Measurements from ENCODE around the gene CEP43. TPM values are rescaled to one million over a fixed set of nuclear protein-coding genes. Genes with fewer than 3 reads are reported as not detected.

Gene CEP43
- total RNA-seq, 1 experiment from 2014 or later = 15.2 TPM

GRCh38 chr6:166956444-166957086 lies 42.6 kb upstream of the CEP43 start, which contains the start of gene RNASET2:
Gene RNASET2 (minus strand): TSS chr6:166956550. CDS start chr6:166956182, 368 bp downstream.
- Histone ChIP-seq H3K27me3 (ENCODE audit: low read length) (no peaks in the 10 kb centered on the region), H3K36me3 (ENCODE audit: low read depth, low read length) (no peaks in the 10 kb centered on the region), H3K9ac (ENCODE audit: low read length) (peak within 1 kb of the TSS; percentile 71), H3K79me2 (ENCODE audit: low read length) (0 out of 2 replicates have a peak, but pooled peaks cover 6% of the 10 kb centered on the region), H3F3A (ENCODE audit: low read length, unreplicated experiment) (no peaks in the 10 kb centered on the region), H3K27ac (ENCODE audit: low read length) (no peak within 1 kb of the TSS), H3K9me3 (ENCODE audit: low read length) (no peaks in the 10 kb centered on the region), H4K20me1 (ENCODE audit: low read length) (no peaks in the 10 kb centered on the region), H3K9me2 (replicated peaks; ENCODE audit: low read length) (no peaks in the 10 kb centered on the region), H2AFZ (ENCODE audit: low read length) (peak within 1 kb of the TSS; percentile 97), H3K4me3 (ENCODE audit: low read length) (peak within 1 kb of the TSS; percentile 85), H3K4me2 (ENCODE audit: low read length) (peak within 1 kb of the TSS; percentile 97), H3K4me1 (ENCODE audit: insufficient read depth, low read length) (peaks cover 7% of the 10 kb centered on the region)
- ATAC-seq (peak; percentile 86), DNase-seq (peak; percentile 83)
- ChIA-PET POLR2A (ENCODE audit: unreplicated experiment) (interaction anchor here (0.6 kb wide), 2 partner anchors 28 to 220 kb away, joined by 4 to 5 read pairs; no protein-coding TSS in a partner anchor), CTCF (interaction anchor here (1.0 kb wide), 1 partner anchor 23 kb away, joined by 3 read pairs; no protein-coding TSS in a partner anchor)
- intact Hi-C loops (cut with micrococcal nuclease) = loop anchor here (2.0 to 10.0 kb wide), 2 partner anchors 42 to 332 kb away; partner anchors contain the start of genes CEP43 and RPS6KA2
- BruUV-seq (replicated peaks) = no TSS peak
- no peak for TF ChIP-seq EZH2 (IDR thresholded peaks at IDR 0.05; ENCODE audit: low read length, unreplicated experiment)
- no peak for TF ChIP-seq CTCF (conservative IDR thresholded peaks at IDR 0.05; ENCODE audit: low read depth, low read length)
- TF ChIP-seq EZH2phosphoT487 (IDR thresholded peaks at IDR 0.05; ENCODE audit: borderline replicate concordance, low read length) = no peak

DNA sequence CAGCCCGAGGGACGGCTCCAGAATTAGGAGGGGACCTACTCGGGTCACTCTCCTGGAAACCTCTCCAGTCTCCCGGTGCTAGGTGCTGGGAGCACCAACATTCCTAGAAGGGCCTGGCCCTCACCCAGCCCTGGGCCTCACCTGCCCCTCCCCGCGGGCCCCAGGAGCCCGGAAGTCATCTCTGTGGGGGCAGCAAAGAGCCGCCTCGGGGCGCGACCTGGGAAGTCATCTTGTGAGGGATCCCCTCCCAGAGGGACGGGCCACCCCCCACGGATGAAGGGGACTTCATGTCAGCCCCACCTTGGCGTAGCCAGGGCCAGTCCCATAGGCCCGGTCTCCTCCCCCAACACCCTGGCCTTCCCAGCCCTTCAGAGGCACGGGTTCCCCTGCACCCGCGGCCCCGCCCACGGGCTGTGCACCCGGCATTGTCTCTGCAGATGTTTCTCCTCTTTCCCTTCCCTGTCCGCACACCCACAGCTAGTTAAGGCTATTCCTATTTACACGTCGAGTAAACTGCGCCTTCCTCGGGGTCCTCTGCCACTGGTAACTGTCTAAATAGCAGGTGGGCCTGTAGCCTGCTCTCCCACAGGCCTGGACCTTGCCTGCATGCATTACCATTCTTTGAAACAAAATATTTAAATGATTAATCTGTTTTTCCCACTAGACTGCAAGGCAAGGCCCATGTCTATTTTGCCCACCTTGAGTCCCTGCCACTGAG lies 42.0 kb upstream of the CEP43 start:
- peak overlapping the region; percentile 85 for H3K4me3 ChIP-seq (ENCODE audit: low read length)
- H3K36me3 ChIP-seq (ENCODE audit: low read depth, low read length) = no peaks in the 10 kb centered on the region
- peak overlapping the region; percentile 71 for H3K9ac ChIP-seq (ENCODE audit: low read length)
- no peak for DNase-seq
- no peaks in the 10 kb centered on the region for H4K20me1 ChIP-seq (ENCODE audit: low read length)
- no peaks in the 10 kb centered on the region for H3F3A ChIP-seq (ENCODE audit: low read length, unreplicated experiment)
- H3K4me2 ChIP-seq (ENCODE audit: low read length) = peak overlapping the region; percentile 97
- CTCF ChIA-PET = no interaction called here
- BruUV-seq (replicated peaks) = no TSS peak
- H3K4me1 ChIP-seq (ENCODE audit: insufficient read depth, low read length) = peaks cover 7% of the 10 kb centered on the region
- H3K27ac ChIP-seq (ENCODE audit: low read length) = no peak overlapping the region
- ATAC-seq = peak; percentile 14
- no peaks in the 10 kb centered on the region for H3K9me2 ChIP-seq (replicated peaks; ENCODE audit: low read length)
- 0 out of 2 replicates have a peak, but pooled peaks cover 6% of the 10 kb centered on the region for H3K79me2 ChIP-seq (ENCODE audit: low read length)
- POLR2A ChIA-PET (ENCODE audit: unreplicated experiment) = interaction anchor here (0.6 kb wide), 1 partner anchor 220 kb away, joined by 4 read pairs; no protein-coding TSS in a partner anchor
- intact Hi-C loops (cut with micrococcal nuclease) = loop anchor here (2.0 to 10.0 kb wide), 2 partner anchors 42 to 332 kb away; partner anchors contain the start of genes CEP43 and RPS6KA2
- TF ChIP-seq EZH2 (IDR thresholded peaks at IDR 0.05; ENCODE audit: low read length, unreplicated experiment) = no peak
- TF ChIP-seq CTCF (conservative IDR thresholded peaks at IDR 0.05; ENCODE audit: low read depth, low read length) = no peak
- TF ChIP-seq EZH2phosphoT487 (IDR thresholded peaks at IDR 0.05; ENCODE audit: borderline replicate concordance, low read length) = no peak
- H3K27me3 ChIP-seq (ENCODE audit: low read length) = no peaks in the 10 kb centered on the region
- peak overlapping the region; percentile 97 for H2AFZ ChIP-seq (ENCODE audit: low read length)
- H3K9me3 ChIP-seq (ENCODE audit: low read length) = no peaks in the 10 kb centered on the region

Data from PC-3 (cell line).